ENCODE data around the gene STAC3.

The STAC3 gene

GRCh38 chr12:57222286-57223190 lies 28.4 kb downstream of the STAC3 start:
- no peak for DNase-seq (ENCODE audit: low spot score)

DNA sequence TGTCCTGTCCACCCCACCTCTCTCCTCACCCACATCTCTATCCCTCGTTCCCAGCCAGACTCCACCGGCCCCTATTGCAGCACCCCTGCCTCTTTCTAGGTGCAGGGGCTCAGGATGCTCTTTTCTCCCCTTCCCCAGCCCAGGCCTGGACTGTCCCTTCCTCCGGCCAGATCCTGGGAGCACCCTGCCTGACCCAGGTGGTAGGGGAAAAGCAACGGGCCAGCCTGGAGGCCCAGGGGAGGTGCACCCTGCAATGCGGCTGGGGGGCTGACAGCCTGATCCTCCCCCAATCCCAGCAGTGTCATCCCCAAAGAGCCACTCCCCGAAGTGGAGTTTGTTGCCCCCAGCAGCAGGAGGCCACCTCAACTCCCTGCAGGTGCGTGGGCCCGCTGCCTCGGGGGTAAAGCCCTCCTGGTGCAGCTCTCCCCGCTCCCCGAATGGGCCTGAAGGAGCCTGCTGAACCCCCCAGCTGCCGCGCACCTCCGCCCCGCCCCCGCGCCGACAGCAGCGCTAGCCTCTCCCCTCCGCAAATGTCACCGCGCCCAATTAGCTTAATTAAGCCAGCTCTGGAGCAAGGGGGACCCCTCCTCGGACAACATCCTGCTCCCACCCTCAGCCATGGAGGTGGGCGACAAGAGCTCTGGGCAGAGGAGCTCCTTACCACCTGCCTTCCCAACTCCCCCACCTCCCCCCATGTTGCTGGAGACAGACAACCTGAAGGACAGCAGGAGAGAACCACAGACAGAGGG lies 29.6 kb downstream of the STAC3 start:
- DNase-seq (ENCODE audit: low spot score) = no peak

GRCh38 chr12:57220770-57221168 lies 30.2 kb downstream of the STAC3 start:
- no peak for DNase-seq (ENCODE audit: low spot score)

DNA sequence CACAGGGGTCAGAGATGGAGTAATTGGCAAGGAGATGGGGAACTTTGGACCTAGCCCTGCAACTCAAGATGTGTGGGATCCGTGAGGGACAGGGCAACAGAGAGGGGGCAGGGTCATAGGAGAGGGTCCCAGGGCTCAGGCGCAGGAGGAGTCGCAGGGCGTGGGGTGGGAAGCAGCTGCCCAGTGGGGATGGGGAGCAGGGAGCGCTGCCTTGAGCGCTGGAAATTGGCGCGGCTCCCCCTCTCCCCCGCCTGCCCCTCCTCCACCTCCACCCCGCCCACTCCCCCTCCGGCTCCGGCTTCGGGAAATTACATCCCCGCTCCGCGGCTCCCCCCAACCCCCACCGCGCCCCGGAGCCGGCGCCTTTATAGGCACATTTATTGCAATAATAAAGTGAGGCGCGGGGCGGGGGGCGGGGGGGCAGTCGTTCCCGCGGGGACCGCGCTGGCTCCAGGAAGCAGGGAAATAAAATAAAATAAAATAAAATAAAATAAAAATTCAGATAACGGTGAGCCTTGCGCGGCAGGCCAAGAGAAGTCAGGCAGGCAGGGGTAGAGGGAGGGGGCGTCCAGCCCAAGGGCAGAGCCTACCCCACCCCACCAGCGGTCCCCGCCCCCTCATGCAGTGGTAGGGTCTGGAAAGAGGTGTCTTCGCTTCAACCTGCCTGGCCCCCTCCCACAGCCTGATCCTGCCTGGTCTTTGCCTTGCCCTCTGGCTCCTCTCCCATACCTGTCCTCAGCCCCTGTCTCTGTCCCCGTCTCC lies 30.8 kb downstream of the STAC3 start:
- no peak for DNase-seq (ENCODE audit: low spot score)

GRCh38 chr12:57219205-57219992 lies 31.6 kb downstream of the STAC3 start:
- no peak for DNase-seq (ENCODE audit: low spot score)

DNA sequence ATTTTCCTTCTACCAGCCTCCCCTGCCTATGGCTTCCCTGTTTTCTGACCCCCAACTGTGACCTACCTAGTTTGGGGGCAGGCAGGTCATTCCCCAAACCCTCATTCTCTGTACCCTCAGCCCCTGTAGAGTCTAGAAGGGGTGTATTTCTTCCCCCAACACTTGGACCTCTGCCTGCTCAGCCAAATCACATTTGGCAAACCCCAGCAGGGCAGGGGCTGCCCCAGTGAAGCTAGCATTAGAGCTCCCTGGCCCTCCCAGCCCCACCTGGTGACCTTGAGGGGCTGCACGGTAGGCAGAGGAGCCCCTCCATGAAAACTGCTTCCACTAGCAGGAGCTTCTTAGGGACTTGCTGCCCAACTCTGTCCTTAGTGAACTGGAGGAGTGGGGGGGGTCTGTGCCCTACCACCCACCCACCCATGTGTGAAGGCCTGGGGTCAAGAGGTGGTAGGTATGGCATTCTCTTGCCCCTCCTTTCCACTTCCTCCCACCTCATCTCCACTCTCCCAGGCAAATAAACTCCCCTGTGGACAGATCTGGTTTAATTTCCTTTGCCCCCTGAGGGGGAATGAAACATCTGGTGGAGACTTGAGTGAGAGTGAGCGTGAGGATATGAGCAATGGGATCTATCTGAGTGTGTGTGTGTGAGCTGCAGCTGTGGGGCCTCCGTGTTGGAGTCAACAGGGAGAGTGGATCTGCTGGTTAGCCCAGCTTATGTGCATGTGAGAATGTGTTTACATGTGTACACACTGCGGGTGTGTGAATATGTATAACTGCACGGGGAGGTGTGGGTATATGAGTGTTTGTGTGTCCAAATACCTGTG lies 32.7 kb downstream of the STAC3 start:
- DNase-seq (ENCODE audit: low spot score) = no peak

- peak; percentile 28 for DNase-seq (ENCODE audit: low spot score)
These were observed 33.8 kb downstream of the STAC3 start for GRCh38 chr12:57216921-57217879.

- DNase-seq (ENCODE audit: low spot score) = peak; percentile 57
These were observed 34.7 kb downstream of the STAC3 start, which contains the start of gene NXPH4 for GRCh38 chr12:57216014-57216911. TSS of gene NXPH4 (plus strand) at chr12:57216794. CDS start at chr12:57216970, 176 bp downstream.

GRCh38 chr12:57215668-57216013 lies 35.3 kb downstream of the STAC3 start:
- DNase-seq (ENCODE audit: low spot score) = peak; percentile 37

GRCh38 chr12:57215065-57215464 lies 35.9 kb downstream of the STAC3 start:
- no peak for DNase-seq (ENCODE audit: low spot score)

- peak; percentile 64 for DNase-seq (ENCODE audit: low spot score)
These were observed 36.6 kb downstream of the STAC3 start for GRCh38 chr12:57214398-57214781.

DNA sequence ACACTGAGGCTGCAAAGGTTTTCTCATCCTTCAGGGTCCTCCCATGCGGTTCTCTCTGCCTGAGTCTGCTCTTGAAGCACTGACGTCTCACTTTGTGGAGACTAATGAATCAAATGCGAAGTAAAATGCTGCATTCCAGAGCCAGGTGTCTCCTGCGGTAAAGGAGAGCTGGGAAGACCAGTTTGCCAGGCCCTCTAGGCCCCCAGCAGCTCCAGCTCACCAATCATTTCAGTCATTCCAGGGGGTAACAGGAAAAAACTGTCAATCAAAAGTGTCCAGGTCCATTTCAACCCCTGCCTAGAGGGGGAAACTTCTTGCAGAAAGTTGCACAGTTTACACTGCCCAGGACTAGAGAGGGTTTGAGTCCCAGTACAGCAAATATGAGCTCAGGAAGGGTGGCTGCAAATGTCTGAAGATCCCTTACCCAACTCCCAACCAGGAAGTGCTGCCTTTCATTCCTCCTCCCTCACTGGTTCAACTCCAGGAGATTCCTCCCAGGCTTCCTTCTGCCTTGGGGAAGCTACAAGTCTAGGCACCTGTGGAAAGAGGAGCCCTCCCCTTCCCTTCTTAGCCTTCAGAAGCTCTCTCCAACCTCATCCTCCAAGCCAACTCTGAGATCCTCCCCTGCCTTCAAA lies 37.1 kb downstream of the STAC3 start:
- no peak for DNase-seq (ENCODE audit: low spot score)

DNA sequence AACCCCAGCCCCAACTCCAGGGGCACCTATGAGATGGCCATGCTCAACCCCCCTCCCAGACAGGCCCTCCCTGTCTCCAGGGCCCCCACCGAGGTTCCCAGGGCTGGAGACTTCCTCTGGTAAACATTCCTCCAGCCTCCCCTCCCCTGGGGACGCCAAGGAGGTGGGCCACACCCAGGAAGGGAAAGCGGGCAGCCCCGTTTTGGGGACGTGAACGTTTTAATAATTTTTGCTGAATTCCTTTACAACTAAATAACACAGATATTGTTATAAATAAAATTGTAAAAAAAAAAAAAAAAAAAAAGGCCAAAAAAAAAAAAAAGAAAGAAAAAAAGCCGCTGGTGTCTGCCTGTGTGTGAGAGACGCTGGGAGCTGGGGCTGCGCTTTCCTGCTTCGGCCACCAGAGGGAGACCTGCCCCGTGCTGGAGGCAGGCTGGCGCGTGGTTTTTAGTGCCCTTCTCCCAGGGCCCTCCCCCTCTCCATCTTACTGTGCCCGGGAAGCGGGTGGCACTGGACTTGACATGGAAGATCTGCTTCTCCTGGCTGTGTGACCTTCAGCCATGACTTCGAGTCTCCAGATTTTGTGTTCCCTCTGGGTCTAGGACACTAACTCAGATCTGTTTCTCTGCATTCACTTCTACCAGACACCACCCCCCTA lies 37.8 kb downstream of the STAC3 start:
- peak; percentile 83 for DNase-seq (ENCODE audit: low spot score)

GRCh38 chr12:57212701-57213057 lies 38.3 kb downstream of the STAC3 start:
- no peak for DNase-seq (ENCODE audit: low spot score)

GRCh38 chr12:57211791-57212700 lies 38.9 kb downstream of the STAC3 start:
- DNase-seq (ENCODE audit: low spot score) = no peak

DNA sequence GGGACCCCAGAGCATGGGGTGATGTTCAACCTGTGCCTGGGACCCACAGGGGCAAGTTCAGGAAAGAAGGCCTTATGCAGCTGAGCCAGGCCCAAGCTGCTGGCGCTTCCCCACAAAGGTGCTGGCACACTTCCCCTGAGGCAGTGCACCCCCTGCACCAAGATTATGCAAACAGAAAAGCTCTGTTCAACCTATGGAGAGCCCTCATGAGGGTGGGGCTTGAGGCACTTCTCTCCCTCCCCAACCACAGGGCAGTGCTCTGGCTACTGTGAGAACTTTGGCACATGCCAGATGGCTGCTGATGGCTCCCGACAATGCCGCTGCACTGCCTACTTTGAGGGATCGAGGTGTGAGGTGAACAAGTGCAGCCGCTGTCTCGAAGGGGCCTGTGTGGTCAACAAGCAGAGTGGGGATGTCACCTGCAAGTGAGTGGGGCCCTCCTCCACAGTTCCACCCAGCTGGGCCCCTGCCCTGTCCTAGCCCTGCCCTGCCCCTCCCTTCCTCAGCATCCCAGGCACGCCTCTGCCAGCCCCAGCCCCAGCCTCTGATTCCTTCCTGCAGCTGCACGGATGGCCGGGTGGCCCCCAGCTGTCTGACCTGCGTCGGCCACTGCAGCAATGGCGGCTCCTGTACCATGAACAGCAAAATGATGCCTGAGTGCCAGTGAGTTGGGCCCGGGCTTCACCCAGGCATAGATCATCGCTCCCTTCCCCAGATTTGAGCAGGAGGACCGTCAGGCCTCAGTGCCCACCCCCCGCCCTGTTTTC lies 39.9 kb downstream of the STAC3 start:
- DNase-seq (ENCODE audit: low spot score) = no peak
